ENCODE data around the gene GPHA2.

- no peak for TF ChIP-seq POLR2A (IDR thresholded peaks at IDR 0.05)
- TF ChIP-seq CTCF (IDR thresholded peaks at IDR 0.05), result no peak
These were observed 30.0 kb downstream of the GPHA2 start for GRCh38 chr11:64905516-64906313.
